Measurements from ENCODE around the gene CC2D1A.

Gene CC2D1A

GRCh38 chr19:13979244-13979615, 73.2 kb downstream of the CC2D1A start:
- no peak for DNase-seq (ENCODE audit: low read depth, low spot score)

GRCh38 chr19:13979686-13980085, 73.7 kb downstream of the CC2D1A start:
- DNase-seq (ENCODE audit: low read depth, low spot score), result no peak

DNA sequence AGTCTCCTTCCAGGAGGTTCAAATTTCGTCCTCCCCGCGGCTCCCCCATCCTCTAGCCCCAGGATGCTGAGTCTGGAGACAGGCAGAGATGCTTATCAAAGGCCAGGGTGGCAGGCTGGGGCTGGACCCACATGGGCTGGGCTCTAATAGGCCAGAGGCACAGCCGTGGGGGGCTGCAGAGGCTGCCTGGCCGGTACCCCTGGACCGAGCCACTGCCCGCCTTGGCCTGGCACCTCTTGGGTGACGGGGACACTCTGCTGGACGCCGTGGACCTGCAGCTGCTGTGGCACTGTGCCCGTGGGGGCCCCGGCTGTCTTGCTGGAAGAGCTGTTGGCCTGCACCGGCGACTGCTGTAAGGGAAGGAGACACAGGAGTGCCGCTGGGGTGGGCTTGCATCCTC, 74.3 kb downstream of the CC2D1A start:
- no peak for DNase-seq (ENCODE audit: low read depth, low spot score)
